Thyroid gland (tissue), 4 donors: ENCODE measurements around the gene LTB4R. TPM values are rescaled to one million over a fixed set of nuclear protein-coding genes. Genes with fewer than 3 reads are reported as not detected.

ENCODE experiments used
- DNase-seq, 2 donors: peaks; one replicate each; pipeline ENCODE4 v3.0.0-alpha.2; 2019
- H3K27ac ChIP-seq, 3 donors: fragments of 200-600 bp; sonication (generic); 1 replicate in 2 of 3; 2 replicates in 1 of 3; pipeline ENCODE4 v1.5.1; 2016 to 2019; ENCODE audit warnings: mild to moderate bottlenecking in 1 of 3, moderate library complexity in 1 of 3
- H3K27me3 ChIP-seq: fragments of 200-600 bp; sonication (generic); one replicate; pipeline ENCODE4 v1.5.1; 2019
- H3K36me3 ChIP-seq, 2 donors: fragments of 200-600 bp; sonication (generic); one replicate each; pipeline ENCODE4 v1.5.1; 2016 to 2019
- H3K4me1 ChIP-seq, 2 donors: fragments of 200-600 bp; sonication (generic); one replicate each; pipeline ENCODE4 v1.5.1; 2017 to 2019
- H3K4me3 ChIP-seq, 3 donors: fragments of 200-600 bp; sonication (generic); replicated peaks in 1 of 3; 1 replicate in 2 of 3; 2 replicates in 1 of 3; pipeline ENCODE4 v1.5.1; 2016; ENCODE audit warnings: mild to moderate bottlenecking in 1 of 3
- H3K9me3 ChIP-seq: fragments of 200-600 bp; sonication (generic); one replicate; pipeline ENCODE4 v1.5.1; 2017
- CTCF ChIP-seq, 6 experiments: fragments of 200-600 bp in 3 of 6; fragments of 450-650 bp in 3 of 6; sonication (generic) in 3 of 6; IDR thresholded peaks; one replicate each; pipeline ENCODE4 v1.5.1; 2016 to 2019; ENCODE audit warnings: antibody characterized with exemption in 6 of 6, mild to moderate bottlenecking in 2 of 6, inconsistent platforms in 1 of 6, moderate library complexity in 1 of 6
- POLR2A ChIP-seq, 2 donors: fragments of 450-650 bp; IDR thresholded peaks; one replicate each; pipeline ENCODE4 v1.6.1; 2017; ENCODE audit warnings: antibody characterized with exemption in 2 of 2, mild to moderate bottlenecking in 2 of 2, moderate library complexity in 1 of 2
- WGBS, 2 donors: methylation state at CpG; one replicate each; pipeline ENCODE4 v1.1.5; 2017; 5-methylcytosine and 5-hydroxymethylcytosine counted together
- intact Hi-C: fragments of 100-400 bp; cut with DNase I; formaldehyde crosslinking; loops from one replicate; pipeline ENCODE4 v1.15.1; 2023
- total RNA-seq, 4 donors: library from RNA; depleted of rRNA; stranded (reverse); fragments of >200 nt; gene quantifications; one replicate each; pipeline ENCODE4 v1.2.3, GENCODE V29; 2016

The LTB4R gene
- total RNA-seq, 4 donors from 2014 or later = 4.2 to 7.4 (median 4.3) TPM

GRCh38 chr14:24297190-24297964 is 13.9 kb upstream of the LTB4R start:
- H3K9me3 ChIP-seq = no peaks in the 10 kb centered on the region
- intact Hi-C loops = no loop called here
- H3K4me1 ChIP-seq = peaks cover 15 to 17% of the 10 kb centered on the region in 2 donors
- H3K27me3 ChIP-seq = no peaks in the 10 kb centered on the region
- H3K27ac ChIP-seq = no peak overlapping the region
- no peak for DNase-seq
- H3K4me3 ChIP-seq = no peak overlapping the region
- H3K36me3 ChIP-seq = peaks cover 4 to 10% of the 10 kb centered on the region in 2 donors
- 56 to 59% methylated on average over 5 of the region's 5 CpGs for WGBS, 2 donors
- no peak for TF ChIP-seq POLR2A (IDR thresholded peaks at IDR 0.05)
- TF ChIP-seq CTCF (IDR thresholded peaks at IDR 0.05) = peak in 4 of 6 experiments; percentile 9 to 32 (median 19)

GRCh38 chr14:24298892-24299254 is 12.4 kb upstream of the LTB4R start:
- H3K27ac ChIP-seq = peak overlapping the region in 1 of 3 donors; percentile 31
- 42 to 53% methylated on average over 7 of the region's 7 CpGs for WGBS, 2 donors
- H3K27me3 ChIP-seq = no peaks in the 10 kb centered on the region
- intact Hi-C loops = no loop called here
- H3K4me1 ChIP-seq = peaks cover 15 to 17% of the 10 kb centered on the region in 2 donors
- H3K9me3 ChIP-seq = no peaks in the 10 kb centered on the region
- TF ChIP-seq POLR2A (IDR thresholded peaks at IDR 0.05) (no peak), CTCF (IDR thresholded peaks at IDR 0.05) (no peak)
- H3K36me3 ChIP-seq = peaks cover 18 to 24% of the 10 kb centered on the region in 2 donors
- peak overlapping the region in 2 of 3 donors; percentile 68 to 71 for H3K4me3 ChIP-seq
- DNase-seq = no peak

GRCh38 chr14:24299255-24300191 is 11.8 kb upstream of the LTB4R start, which contains the start of the genes DHRS1 and NOP9:
TSS of gene DHRS1 (minus strand) at chr14:24299780. CDS start at chr14:24299106, 674 bp downstream.
TSS of gene NOP9 (plus strand) at chr14:24299850. CDS start at chr14:24299955, 105 bp downstream.
- H3K9me3 ChIP-seq = no peaks in the 10 kb centered on the region
- peak within 1 kb of the TSS; percentile 48 to 71 (median 68) for H3K4me3 ChIP-seq
- no peaks in the 10 kb centered on the region for H3K27me3 ChIP-seq
- 2% methylated on average over 11 to 27 of the region's 75 CpGs for WGBS, 2 donors
- DNase-seq = peak; percentile 89 to 90
- intact Hi-C loops = loop anchor here (2.0 kb wide), 1 partner anchor 57 kb away; the partner anchor contains the start of gene TINF2
- H3K4me1 ChIP-seq = peaks cover 15 to 17% of the 10 kb centered on the region in 2 donors
- peak in 1 of 2 donors; percentile 71 for TF ChIP-seq POLR2A (IDR thresholded peaks at IDR 0.05)
- TF ChIP-seq CTCF (IDR thresholded peaks at IDR 0.05) = no peak
- peaks cover 24 to 30% of the 10 kb centered on the region in 2 donors for H3K36me3 ChIP-seq
- peak within 1 kb of the TSS in 2 of 3 donors; percentile 31 to 54 for H3K27ac ChIP-seq

- intact Hi-C loops = loop anchor here (2.0 kb wide), 1 partner anchor 58 kb away; the partner anchor contains the start of gene TINF2
- no peak for TF ChIP-seq CTCF (IDR thresholded peaks at IDR 0.05)
- TF ChIP-seq POLR2A (IDR thresholded peaks at IDR 0.05) = no peak
- H3K36me3 ChIP-seq = peaks cover 33 to 39% of the 10 kb centered on the region in 2 donors
- H3K27ac ChIP-seq = peak overlapping the region in 1 of 3 donors; percentile 31
- no peaks in the 10 kb centered on the region for H3K9me3 ChIP-seq
- H3K4me1 ChIP-seq = peaks cover 15 to 17% of the 10 kb centered on the region in 2 donors
- DNase-seq = no peak
- H3K27me3 ChIP-seq = no peaks in the 10 kb centered on the region
- H3K4me3 ChIP-seq = peak overlapping the region; percentile 48 to 71 (median 68)
- 28 to 29% methylated on average over 16 of the region's 16 CpGs for WGBS, 2 donors
These were observed 10.8 kb upstream of the LTB4R start for GRCh38 chr14:24300326-24300980.
